NB4 (cell line): Measurements from ENCODE around the gene MCTP1.

Experiments
- CTCF ChIP-seq: IDR thresholded peaks from one replicate; pipeline ENCODE4 v1.5.1; 2012; ENCODE audit warnings: low read depth, low read length
- POLR2A ChIP-seq: IDR thresholded peaks from 2 replicates; pipeline ENCODE4 v1.6.1; 2011; ENCODE audit warnings: mild to moderate bottlenecking; ENCODE audit not compliant: insufficient read length; ENCODE audit errors: extremely low read depth

GRCh38 chr5:94761786-94762185, 523.1 kb downstream of the MCTP1 start:
- TF ChIP-seq POLR2A = no peak
- TF ChIP-seq CTCF = no peak
